Pericardium fibroblast (primary cell): ENCODE data around the gene PCDHAC2. TPM values are rescaled to one million over a fixed set of nuclear protein-coding genes. Genes with fewer than 3 reads are reported as not detected.

Source experiments
- total RNA-seq: library from RNA; depleted of rRNA; stranded (reverse); fragments of >200 nt; gene quantifications from 2 replicates; pipeline ENCODE4 v1.2.3, GENCODE V29; 2015

PCDHAC2 gene, protein sequence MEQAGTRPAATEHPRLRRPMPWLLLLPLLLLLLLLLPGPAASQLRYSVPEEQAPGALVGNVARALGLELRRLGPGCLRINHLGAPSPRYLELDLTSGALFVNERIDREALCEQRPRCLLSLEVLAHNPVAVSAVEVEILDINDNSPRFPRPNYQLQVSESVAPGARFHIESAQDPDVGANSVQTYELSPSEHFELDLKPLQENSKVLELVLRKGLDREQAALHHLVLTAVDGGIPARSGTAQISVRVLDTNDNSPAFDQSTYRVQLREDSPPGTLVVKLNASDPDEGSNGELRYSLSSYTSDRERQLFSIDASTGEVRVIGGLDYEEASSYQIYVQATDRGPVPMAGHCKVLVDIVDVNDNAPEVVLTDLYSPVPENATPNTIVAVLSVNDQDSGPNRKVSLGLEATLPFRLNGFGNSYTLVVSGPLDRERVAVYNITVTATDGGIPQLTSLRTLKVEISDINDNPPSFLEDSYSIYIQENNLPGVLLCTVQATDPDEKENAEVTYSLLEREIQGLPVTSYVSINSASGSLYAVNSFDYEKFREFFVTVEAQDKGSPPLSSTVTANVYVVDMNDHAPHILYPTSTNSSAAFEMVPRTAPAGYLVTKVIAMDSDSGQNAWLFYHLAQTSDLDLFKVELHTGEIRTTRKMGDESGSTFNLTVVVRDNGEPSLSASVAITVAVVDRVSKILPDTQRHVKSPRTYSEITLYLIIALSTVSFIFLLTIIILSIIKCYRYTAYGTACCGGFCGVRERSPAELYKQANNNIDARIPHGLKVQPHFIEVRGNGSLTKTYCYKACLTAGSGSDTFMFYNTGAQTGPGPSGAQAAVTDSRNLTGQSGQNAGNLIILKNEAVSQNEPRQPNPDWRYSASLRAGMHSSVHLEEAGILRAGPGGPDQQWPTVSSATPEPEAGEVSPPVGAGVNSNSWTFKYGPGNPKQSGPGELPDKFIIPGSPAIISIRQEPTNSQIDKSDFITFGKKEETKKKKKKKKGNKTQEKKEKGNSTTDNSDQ
- 0.60 and 2.6 TPM in 2 replicates for total RNA-seq

DNA sequence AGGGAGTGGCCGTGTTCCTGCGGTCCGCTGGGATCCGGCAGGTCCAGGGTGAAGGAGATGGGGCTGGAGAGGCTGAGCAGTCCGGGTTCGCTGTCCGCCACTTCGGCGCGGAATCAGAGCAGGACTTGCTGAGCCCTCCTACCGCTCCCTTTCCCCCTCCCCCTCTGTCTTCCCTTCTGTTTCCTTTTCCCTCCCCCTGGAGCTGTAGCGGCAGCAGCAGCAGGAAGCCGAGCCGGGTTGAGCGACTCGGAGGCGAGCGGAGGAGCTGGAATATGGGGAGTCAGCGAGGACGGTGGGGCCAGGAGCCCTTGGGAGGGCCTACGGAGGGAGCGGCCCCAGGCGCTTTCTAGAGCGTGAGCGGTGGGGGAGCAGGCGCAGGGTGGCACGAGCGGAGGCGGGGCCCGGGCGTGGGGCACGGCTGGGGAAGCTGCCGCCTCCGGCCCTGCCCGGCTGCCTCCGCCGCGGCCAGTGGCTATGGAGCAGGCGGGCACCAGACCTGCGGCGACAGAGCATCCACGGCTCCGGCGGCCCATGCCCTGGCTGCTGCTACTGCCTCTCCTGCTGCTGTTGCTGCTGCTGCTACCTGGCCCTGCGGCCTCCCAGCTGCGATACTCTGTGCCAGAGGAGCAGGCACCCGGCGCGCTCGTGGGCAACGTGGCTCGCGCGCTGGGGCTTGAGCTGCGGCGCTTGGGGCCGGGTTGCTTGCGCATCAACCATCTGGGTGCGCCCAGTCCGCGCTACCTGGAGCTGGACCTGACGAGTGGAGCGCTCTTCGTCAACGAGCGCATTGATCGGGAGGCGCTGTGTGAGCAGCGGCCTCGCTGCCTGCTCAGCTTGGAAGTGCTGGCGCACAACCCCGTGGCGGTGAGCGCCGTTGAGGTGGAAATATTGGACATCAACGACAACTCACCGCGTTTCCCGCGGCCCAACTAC lies at the start of gene PCDHAC2:
TSS of gene PCDHAC2 (plus strand) at position 184 of the 933 bp plus-strand sequence. CDS start at position 475, 291 bp downstream.

GRCh38 chr5:140925806-140926442 lies 40.4 kb upstream of the PCDHAC2 start, which contains the start of gene PCDHAC1:
TSS of gene PCDHAC1 (plus strand) at chr5:140926299. CDS start at chr5:140926893, 594 bp downstream.

Other genes starting within 250 kb of the PCDHAC2 start
- gene PCDHA1, start 180.3 kb upstream of the PCDHAC2 start, total RNA-seq: not detected in 2 replicates
- not detected in 2 replicates for gene PCDHA2, start 171.6 kb upstream of the PCDHAC2 start, total RNA-seq
- gene PCDHA3, start 165.4 kb upstream of the PCDHAC2 start, total RNA-seq: 0.12 TPM in 1 of 2 replicates, not detected in the other
- gene PCDHA4, start 159.4 kb upstream of the PCDHAC2 start, total RNA-seq: 0.23 TPM in 1 of 2 replicates, not detected in the other
- under 0.01 TPM in 1 of 2 replicates, not detected in the other for gene PCDHA5, start 144.9 kb upstream of the PCDHAC2 start, total RNA-seq
- 0.17 and 0.35 TPM in 2 replicates for gene PCDHA6, start 138.5 kb upstream of the PCDHAC2 start, total RNA-seq
- 0.09 and 0.12 TPM in 2 replicates for gene PCDHA7, start 132.2 kb upstream of the PCDHAC2 start, total RNA-seq
- gene PCDHA8, start 125.3 kb upstream of the PCDHAC2 start, total RNA-seq: 0.09 TPM in 1 of 2 replicates, not detected in the other
- gene PCDHA9, start 118.1 kb upstream of the PCDHAC2 start, total RNA-seq: not detected in 2 replicates
- under 0.01 TPM in 2 replicates for gene PCDHA10, start 110.6 kb upstream of the PCDHAC2 start, total RNA-seq
- not detected in 2 replicates for gene PCDHA11, start 97.5 kb upstream of the PCDHAC2 start, total RNA-seq
- not detected in 2 replicates for gene PCDHA12, start 91.2 kb upstream of the PCDHAC2 start, total RNA-seq
- not detected in 2 replicates for gene PCDHA13, start 84.4 kb upstream of the PCDHAC2 start, total RNA-seq
- under 0.01 and 0.34 TPM in 2 replicates for gene PCDHAC1, start 40.2 kb upstream of the PCDHAC2 start, total RNA-seq
- not detected in 2 replicates for gene PCDHB1, start 84.9 kb downstream of the PCDHAC2 start, total RNA-seq
- 0.09 and 0.93 TPM in 2 replicates for gene PCDHB2, start 128.1 kb downstream of the PCDHAC2 start, total RNA-seq
- gene PCDHB3, start 134.0 kb downstream of the PCDHAC2 start, total RNA-seq: 0.23 TPM in 1 of 2 replicates, not detected in the other
- 0.35 and 0.94 TPM in 2 replicates for gene PCDHB4, start 155.3 kb downstream of the PCDHAC2 start, total RNA-seq
- 0.34 and 2.2 TPM in 2 replicates for gene PCDHB5, start 168.7 kb downstream of the PCDHAC2 start, total RNA-seq
- 0.12 TPM in 1 of 2 replicates, not detected in the other for gene PCDHB6, start 183.6 kb downstream of the PCDHAC2 start, total RNA-seq
- 0.23 and 0.34 TPM in 2 replicates for gene PCDHB7, start 206.2 kb downstream of the PCDHAC2 start, total RNA-seq
- gene PCDHB8, start 211.3 kb downstream of the PCDHAC2 start, total RNA-seq: not detected in 2 replicates
- under 0.01 and 1.1 TPM in 2 replicates for gene PCDHB16, start 215.9 kb downstream of the PCDHAC2 start, total RNA-seq
- gene PCDHB9, start 220.7 kb downstream of the PCDHAC2 start, total RNA-seq: 0.23 and 0.43 TPM in 2 replicates
- 0.12 and 0.17 TPM in 2 replicates for gene PCDHB10, start 225.9 kb downstream of the PCDHAC2 start, total RNA-seq
- gene PCDHB11, start 233.2 kb downstream of the PCDHAC2 start, total RNA-seq: 0.12 TPM in 1 of 2 replicates, not detected in the other
- under 0.01 and 0.26 TPM in 2 replicates for gene PCDHB12, start 242.2 kb downstream of the PCDHAC2 start, total RNA-seq
- 0.35 and 0.43 TPM in 2 replicates for gene PCDHB13, start 247.4 kb downstream of the PCDHAC2 start, total RNA-seq